ENCODE measurements around the gene TMEM8B.

TMEM8B gene

DNA sequence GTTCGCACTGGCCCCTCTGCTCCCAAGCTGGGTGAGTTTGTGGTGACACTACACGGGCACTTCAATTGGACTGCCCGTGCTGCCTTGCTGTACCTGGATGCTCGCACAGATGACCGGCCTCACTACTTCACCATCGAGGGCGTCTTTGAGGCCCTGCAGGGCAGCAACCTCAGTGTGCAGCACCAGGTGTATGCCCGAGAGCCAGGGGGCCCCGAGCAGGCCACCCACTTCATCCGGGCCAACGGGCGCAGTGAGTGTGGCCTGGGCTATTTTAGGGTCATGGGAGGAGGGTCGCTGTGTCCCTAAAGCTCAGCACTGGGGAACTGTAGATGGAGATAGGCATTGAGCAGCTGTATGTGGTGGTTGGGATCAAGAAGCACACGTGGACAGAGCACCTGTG lies 36.2 kb upstream of the TMEM8B start:
- Histone ChIP-seq H3K27me3 (ENCODE audit: insufficient read depth, low read depth) (no peaks in the 10 kb centered on the region), H3K27ac (no peak overlapping the region), H3K4me1 (ENCODE audit: low read depth, poor library complexity, severe bottlenecking) (peaks cover 32% of the 10 kb centered on the region), H3K79me2 (ENCODE audit: insufficient read depth, low read depth) (no peaks in the 10 kb centered on the region), H2AFZ (ENCODE audit: low read depth) (no peak overlapping the region), H3K4me3 (IDR thresholded peaks at IDR 0.05; ENCODE audit: insufficient read depth, low read depth, low read length) (no peak overlapping the region), H3K9ac (no peak overlapping the region), H3K4me2 (no peak overlapping the region), H3K36me3 (ENCODE audit: insufficient read depth) (no peaks in the 10 kb centered on the region), H4K20me1 (ENCODE audit: insufficient read depth) (no peaks in the 10 kb centered on the region)
- TF ChIP-seq, protein P1, sequence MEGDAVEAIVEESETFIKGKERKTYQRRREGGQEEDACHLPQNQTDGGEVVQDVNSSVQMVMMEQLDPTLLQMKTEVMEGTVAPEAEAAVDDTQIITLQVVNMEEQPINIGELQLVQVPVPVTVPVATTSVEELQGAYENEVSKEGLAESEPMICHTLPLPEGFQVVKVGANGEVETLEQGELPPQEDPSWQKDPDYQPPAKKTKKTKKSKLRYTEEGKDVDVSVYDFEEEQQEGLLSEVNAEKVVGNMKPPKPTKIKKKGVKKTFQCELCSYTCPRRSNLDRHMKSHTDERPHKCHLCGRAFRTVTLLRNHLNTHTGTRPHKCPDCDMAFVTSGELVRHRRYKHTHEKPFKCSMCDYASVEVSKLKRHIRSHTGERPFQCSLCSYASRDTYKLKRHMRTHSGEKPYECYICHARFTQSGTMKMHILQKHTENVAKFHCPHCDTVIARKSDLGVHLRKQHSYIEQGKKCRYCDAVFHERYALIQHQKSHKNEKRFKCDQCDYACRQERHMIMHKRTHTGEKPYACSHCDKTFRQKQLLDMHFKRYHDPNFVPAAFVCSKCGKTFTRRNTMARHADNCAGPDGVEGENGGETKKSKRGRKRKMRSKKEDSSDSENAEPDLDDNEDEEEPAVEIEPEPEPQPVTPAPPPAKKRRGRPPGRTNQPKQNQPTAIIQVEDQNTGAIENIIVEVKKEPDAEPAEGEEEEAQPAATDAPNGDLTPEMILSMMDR (conservative IDR thresholded peaks at IDR 0.05; ENCODE audit: low read depth, low read length): no peak

GRCh38 chr9:35793461-35793860 lies 35.6 kb upstream of the TMEM8B start:
- H2AFZ ChIP-seq (ENCODE audit: low read depth): no peak overlapping the region
- no peaks in the 10 kb centered on the region for H3K36me3 ChIP-seq (ENCODE audit: insufficient read depth)
- no peaks in the 10 kb centered on the region for H3K79me2 ChIP-seq (ENCODE audit: insufficient read depth, low read depth)
- TF ChIP-seq, protein P1 (conservative IDR thresholded peaks at IDR 0.05; ENCODE audit: low read depth, low read length): no peak
- H3K9ac ChIP-seq: no peak overlapping the region
- no peak overlapping the region for H3K4me3 ChIP-seq (IDR thresholded peaks at IDR 0.05; ENCODE audit: insufficient read depth, low read depth, low read length)
- no peaks in the 10 kb centered on the region for H4K20me1 ChIP-seq (ENCODE audit: insufficient read depth)
- no peaks in the 10 kb centered on the region for H3K27me3 ChIP-seq (ENCODE audit: insufficient read depth, low read depth)
- H3K27ac ChIP-seq: no peak overlapping the region
- H3K4me2 ChIP-seq: no peak overlapping the region
- peaks cover 38% of the 10 kb centered on the region for H3K4me1 ChIP-seq (ENCODE audit: low read depth, poor library complexity, severe bottlenecking)

GRCh38 chr9:35795695-35796094 lies 33.3 kb upstream of the TMEM8B start:
- Histone ChIP-seq H3K9ac (no peak overlapping the region), H3K27me3 (ENCODE audit: insufficient read depth, low read depth) (no peaks in the 10 kb centered on the region), H3K4me2 (no peak overlapping the region), H3K4me3 (IDR thresholded peaks at IDR 0.05; ENCODE audit: insufficient read depth, low read depth, low read length) (no peak overlapping the region), H3K36me3 (ENCODE audit: insufficient read depth) (no peaks in the 10 kb centered on the region), H3K27ac (no peak overlapping the region), H2AFZ (ENCODE audit: low read depth) (no peak overlapping the region), H3K79me2 (ENCODE audit: insufficient read depth, low read depth) (no peaks in the 10 kb centered on the region), H4K20me1 (ENCODE audit: insufficient read depth) (no peaks in the 10 kb centered on the region), H3K4me1 (ENCODE audit: low read depth, poor library complexity, severe bottlenecking) (peaks cover 24% of the 10 kb centered on the region)
- TF ChIP-seq, protein P1 (conservative IDR thresholded peaks at IDR 0.05; ENCODE audit: low read depth, low read length): no peak

GRCh38 chr9:35797311-35798109 lies 31.5 kb upstream of the TMEM8B start:
- H2AFZ ChIP-seq (ENCODE audit: low read depth): no peak overlapping the region
- no peak overlapping the region for H3K9ac ChIP-seq
- H3K27ac ChIP-seq: no peak overlapping the region
- TF ChIP-seq, protein P1 (conservative IDR thresholded peaks at IDR 0.05; ENCODE audit: low read depth, low read length): no peak
- peaks cover 24% of the 10 kb centered on the region for H3K4me1 ChIP-seq (ENCODE audit: low read depth, poor library complexity, severe bottlenecking)
- H3K79me2 ChIP-seq (ENCODE audit: insufficient read depth, low read depth): no peaks in the 10 kb centered on the region
- no peak overlapping the region for H3K4me3 ChIP-seq (IDR thresholded peaks at IDR 0.05; ENCODE audit: insufficient read depth, low read depth, low read length)
- H3K36me3 ChIP-seq (ENCODE audit: insufficient read depth): no peaks in the 10 kb centered on the region
- no peaks in the 10 kb centered on the region for H4K20me1 ChIP-seq (ENCODE audit: insufficient read depth)
- peak overlapping the region; percentile 41; the same call in 1 of the 2 replicates for H3K4me2 ChIP-seq
- no peaks in the 10 kb centered on the region for H3K27me3 ChIP-seq (ENCODE audit: insufficient read depth, low read depth)

Data from KMS-11 (cell line).